ENCODE results near the gene EGR2.
A peak's percentile ranks its signal among the peaks of the same experiment; 100 is the strongest.

Gene EGR2

GRCh38 chr10:62817766-62818425, 1.7 kb upstream of the EGR2 start:
- peak; percentile 67 for DNase-seq

GRCh38 chr10:62817121-62817765, 1.1 kb upstream of the EGR2 start:
- DNase-seq: no peak

- no peak for DNase-seq
Observed at GRCh38 chr10:62816076-62816330, 163 bp downstream of the EGR2 start.

GRCh38 chr10:62815381-62816075, 638 bp downstream of the EGR2 start:
- peak; percentile 10 for DNase-seq

GRCh38 chr10:62814756-62815380, 1.3 kb downstream of the EGR2 start:
- peak; percentile 10 for DNase-seq

- no peak for DNase-seq
Observed at GRCh38 chr10:62813981-62814380, 2.2 kb downstream of the EGR2 start.

GRCh38 chr10:62813453-62813852, 2.7 kb downstream of the EGR2 start:
- DNase-seq: no peak

GRCh38 chr10:62812672-62813439, 3.3 kb downstream of the EGR2 start:
- no peak for DNase-seq

GRCh38 chr10:62811159-62811875, 4.8 kb downstream of the EGR2 start:
- DNase-seq: peak; percentile 45

- DNase-seq: no peak
Observed at GRCh38 chr10:62810156-62810902, 5.8 kb downstream of the EGR2 start.

- no peak for DNase-seq
Observed at GRCh38 chr10:62806251-62806650, 9.9 kb downstream of the EGR2 start.

- DNase-seq: no peak
Observed at GRCh38 chr10:62805231-62806099, 10.7 kb downstream of the EGR2 start.

- peak; percentile 81 for DNase-seq
Observed at GRCh38 chr10:62804356-62805230, 11.6 kb downstream of the EGR2 start, which contains the start of gene ADO. Gene ADO (plus strand): TSS chr10:62804720. CDS start chr10:62805060, 340 bp downstream.

GRCh38 chr10:62803724-62804355, 12.3 kb downstream of the EGR2 start:
- DNase-seq: no peak

GRCh38 chr10:62801871-62802270, 14.3 kb downstream of the EGR2 start:
- DNase-seq: no peak

- DNase-seq: no peak
Observed at GRCh38 chr10:62796896-62797295, 19.3 kb downstream of the EGR2 start.

- no peak for DNase-seq
Observed at GRCh38 chr10:62795762-62796161, 20.4 kb downstream of the EGR2 start.

- no peak for DNase-seq
Observed at GRCh38 chr10:62795100-62795499, 21.1 kb downstream of the EGR2 start.

GRCh38 chr10:62794306-62794705, 21.9 kb downstream of the EGR2 start:
- DNase-seq: no peak
